WERI-Rb-1 (cell line): Measurements from ENCODE around the gene COL4A4.

Source experiments
- DNase-seq: peaks from one replicate; pipeline ENCODE4 v3.0.0-alpha.2; 2020
- H3K27ac ChIP-seq: fragments of 250-450 bp; sonication (Bioruptor Pico); 2 replicates; pipeline ENCODE4 v1.5.1; 2020; ENCODE audit warnings: mild to moderate bottlenecking, moderate library complexity
- H3K27me3 ChIP-seq: fragments of 250-450 bp; sonication (Bioruptor Pico); 2 replicates; pipeline ENCODE4 v1.5.1; 2021; ENCODE audit warnings: mild to moderate bottlenecking, low read depth, moderate library complexity; ENCODE audit not compliant: insufficient read depth, severe bottlenecking
- H3K36me3 ChIP-seq: fragments of 250-450 bp; sonication (Bioruptor Pico); 2 replicates; pipeline ENCODE4 v1.5.1; 2020; ENCODE audit warnings: mild to moderate bottlenecking, moderate library complexity
- H3K4me3 ChIP-seq: 2 replicates; pipeline ENCODE4 v1.5.1; 2011; ENCODE audit warnings: low read depth, mild to moderate bottlenecking, control low read depth, low read length
- H3K9me3 ChIP-seq: fragments of 250-450 bp; sonication (Bioruptor Pico); 2 replicates; pipeline ENCODE4 v1.5.1; 2021; ENCODE audit warnings: mild to moderate bottlenecking, moderate library complexity; ENCODE audit not compliant: severe bottlenecking
- CTCF ChIP-seq: IDR thresholded peaks from 2 replicates; pipeline ENCODE4 v1.5.1; 2011; ENCODE audit warnings: low read depth, mild to moderate bottlenecking, control low read depth, inconsistent platforms, low read length

The COL4A4 gene

GRCh38 chr2:227103583-227103982 lies 60.4 kb downstream of the COL4A4 start:
- H3K9me3 ChIP-seq, result no peaks in the 10 kb centered on the region
- DNase-seq, result no peak
- no peaks in the 10 kb centered on the region for H3K36me3 ChIP-seq
- TF ChIP-seq CTCF, result no peak
- H3K4me3 ChIP-seq, result no peak overlapping the region
- H3K27ac ChIP-seq, result no peak overlapping the region
- H3K27me3 ChIP-seq, result no peaks in the 10 kb centered on the region

GRCh38 chr2:227099340-227099739 lies 64.7 kb downstream of the COL4A4 start:
- Histone ChIP-seq H3K27me3 (no peaks in the 10 kb centered on the region), H3K4me3 (no peak overlapping the region), H3K9me3 (peaks cover 3% of the 10 kb centered on the region), H3K27ac (no peak overlapping the region), H3K36me3 (no peaks in the 10 kb centered on the region)
- no peak for TF ChIP-seq CTCF
- no peak for DNase-seq

- TF ChIP-seq CTCF, result no peak
- Histone ChIP-seq H3K27ac (no peak overlapping the region), H3K4me3 (no peak overlapping the region), H3K9me3 (peaks cover 3% of the 10 kb centered on the region), H3K36me3 (no peaks in the 10 kb centered on the region), H3K27me3 (no peaks in the 10 kb centered on the region)
- no peak for DNase-seq
Observed at GRCh38 chr2:227098162-227098515, 65.9 kb downstream of the COL4A4 start.

GRCh38 chr2:227097495-227098161 lies 66.4 kb downstream of the COL4A4 start:
- no peak for TF ChIP-seq CTCF
- Histone ChIP-seq H3K27ac (no peak overlapping the region), H3K36me3 (no peaks in the 10 kb centered on the region), H3K4me3 (no peak overlapping the region), H3K27me3 (no peaks in the 10 kb centered on the region), H3K9me3 (peaks cover 3% of the 10 kb centered on the region)
- DNase-seq, result no peak

- peaks cover 3% of the 10 kb centered on the region for H3K9me3 ChIP-seq
- H3K36me3 ChIP-seq, result no peaks in the 10 kb centered on the region
- H3K27ac ChIP-seq, result no peak overlapping the region
- peak; percentile 60 for DNase-seq
- no peaks in the 10 kb centered on the region for H3K27me3 ChIP-seq
- no peak overlapping the region for H3K4me3 ChIP-seq
- TF ChIP-seq CTCF, result no peak
Observed at GRCh38 chr2:227095346-227095745, 68.7 kb downstream of the COL4A4 start.

- H3K27ac ChIP-seq, result no peak overlapping the region
- H3K27me3 ChIP-seq, result peaks cover 6% of the 10 kb centered on the region
- no peaks in the 10 kb centered on the region for H3K36me3 ChIP-seq
- no peak for TF ChIP-seq CTCF
- H3K4me3 ChIP-seq, result no peak overlapping the region
- no peaks in the 10 kb centered on the region for H3K9me3 ChIP-seq
- no peak for DNase-seq
Observed at GRCh38 chr2:227082286-227082685, 81.7 kb downstream of the COL4A4 start.
